ENCODE measurements around the gene RABGGTB.
"Not testable (repeated sequence)": the region's sequence is repeated elsewhere in the genome, so short reads cannot be mapped to it uniquely, and the experiment has no call there.

The RABGGTB gene

DNA sequence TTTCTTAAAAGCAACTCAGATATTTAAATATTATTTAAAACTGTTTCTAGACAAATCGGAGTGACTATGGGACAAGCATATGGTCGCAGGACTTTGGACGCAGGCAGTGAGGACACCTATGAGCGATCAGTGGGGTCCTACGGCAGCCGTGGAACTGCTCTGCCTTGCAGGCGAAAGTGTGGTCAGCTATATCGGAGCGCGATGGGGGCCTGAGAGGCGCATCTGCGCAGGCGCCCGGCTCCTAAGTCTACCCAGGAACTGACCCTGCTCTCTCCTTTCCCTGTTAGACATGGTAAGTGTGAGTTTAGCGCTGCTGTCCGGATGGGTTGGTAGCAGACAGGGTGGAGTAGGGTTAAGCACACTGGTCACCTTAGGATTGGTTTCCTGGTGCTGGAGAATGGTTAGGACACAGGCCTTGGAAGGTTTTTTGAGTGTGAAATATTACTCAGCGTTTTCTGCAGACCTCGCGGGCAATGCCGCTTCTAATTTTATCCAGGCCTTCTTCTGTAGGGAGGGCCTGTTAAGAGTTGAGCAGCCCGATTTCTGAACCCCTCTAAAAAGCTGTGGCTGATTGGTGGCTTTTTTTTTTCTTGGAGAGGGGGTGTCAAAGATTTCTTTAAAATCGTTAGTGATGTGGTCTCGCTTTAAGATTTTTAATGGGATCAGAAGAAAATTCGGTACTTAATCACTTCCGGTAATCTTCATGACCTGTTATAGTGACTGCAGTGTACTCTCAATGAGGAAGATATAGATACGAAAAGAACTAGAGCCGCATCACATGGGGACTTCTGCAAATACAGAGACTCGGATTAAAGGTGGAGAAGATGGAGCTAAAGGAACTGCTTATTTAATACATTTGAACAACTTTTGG, at the start of gene RABGGTB:
Gene RABGGTB, plus strand, starts transcription at position 274 of the 871 bp plus-strand sequence. Its CDS starts 16 bp downstream, at position 290.
- DNase-seq (ENCODE audit: low read depth in 3 of 3): peak; percentile 88 to 93 (median 92)

DNA sequence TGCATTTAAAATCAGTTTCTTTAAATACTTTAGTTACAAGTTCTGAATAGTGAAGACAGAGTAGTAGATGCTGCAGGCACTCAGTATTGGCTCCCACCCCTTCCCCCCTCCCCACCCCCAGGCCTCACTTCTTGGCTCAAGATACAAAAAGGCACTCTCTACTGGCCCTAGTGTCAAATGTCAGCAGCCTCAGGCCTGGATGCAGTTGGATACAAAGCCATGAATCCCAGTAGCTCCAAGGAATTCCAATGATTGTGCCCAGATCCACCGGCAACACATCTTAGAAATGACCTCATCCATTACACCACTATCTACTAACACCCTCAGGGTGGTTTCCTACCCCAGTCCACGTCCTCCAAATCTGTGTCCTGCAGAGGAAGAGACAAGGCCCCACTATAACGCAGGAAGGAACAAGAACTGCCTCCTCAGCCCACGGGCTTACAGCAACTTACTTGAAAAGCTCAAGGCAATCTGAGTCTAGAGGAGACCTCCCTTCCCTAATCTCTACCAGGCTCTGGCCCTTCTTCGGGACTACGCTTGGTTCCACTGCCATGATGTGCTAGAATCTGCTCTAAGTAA, 43.9 kb upstream of the RABGGTB start:
- DNase-seq (ENCODE audit: low read depth in 3 of 3): no peak

GRCh38 chr1:75745276-75745675, 40.8 kb upstream of the RABGGTB start:
- DNase-seq (ENCODE audit: low read depth in 3 of 3): no peak

DNA sequence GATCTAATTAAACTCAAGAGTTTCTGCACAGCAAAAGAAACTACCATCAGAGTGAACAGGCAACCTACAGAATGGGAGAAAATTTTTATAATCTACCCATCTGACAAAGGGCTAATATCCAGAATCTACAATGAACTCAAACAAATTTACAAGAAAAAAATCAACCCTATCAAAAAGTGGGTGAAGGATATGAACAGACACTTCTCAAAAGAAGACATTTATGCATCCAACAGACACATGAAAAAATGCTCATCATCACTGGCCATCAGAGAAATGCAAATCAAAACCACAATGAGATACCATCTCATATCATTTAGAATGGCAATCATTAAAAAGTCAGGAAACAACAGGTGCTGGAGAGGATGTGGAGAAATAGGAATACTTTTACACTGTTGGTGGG, 28.8 kb upstream of the RABGGTB start:
- DNase-seq (ENCODE audit: low read depth in 3 of 3): not testable (repeated sequence)

- DNase-seq (ENCODE audit: low read depth in 3 of 3): not testable (repeated sequence)
Measured at GRCh38 chr1:75758543-75758942, 27.5 kb upstream of the RABGGTB start.

DNA sequence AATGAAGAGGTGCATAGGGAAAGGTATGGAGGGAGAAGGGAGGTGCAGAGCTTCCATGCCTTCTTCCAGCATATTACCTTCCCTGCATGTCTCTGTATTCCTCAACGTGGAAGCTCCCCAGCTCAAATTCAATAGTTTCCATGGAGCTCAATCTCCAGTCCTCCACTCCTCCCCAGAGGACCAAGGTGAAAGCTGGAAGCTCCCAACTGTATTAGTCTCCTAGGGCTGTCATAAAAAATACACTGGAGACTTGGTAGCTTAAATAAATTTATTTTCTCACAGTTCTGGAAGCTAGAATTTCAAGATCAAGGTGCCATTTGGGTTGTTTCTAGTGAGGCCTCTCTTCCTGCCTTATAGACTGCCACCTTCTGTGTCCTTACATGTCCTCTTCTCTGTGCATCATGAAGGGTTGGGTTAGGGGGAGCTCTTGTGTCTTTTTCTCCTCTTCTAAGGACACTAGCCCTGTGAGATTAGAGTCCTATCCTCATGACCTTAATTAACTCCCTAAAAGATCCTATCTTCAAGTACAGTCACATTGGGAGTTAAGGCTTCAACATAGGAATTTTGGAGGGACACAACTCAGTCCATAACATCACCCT, 21.9 kb upstream of the RABGGTB start:
- DNase-seq (ENCODE audit: low read depth in 3 of 3): no peak

GRCh38 chr1:75765697-75766355, 20.2 kb upstream of the RABGGTB start:
- DNase-seq (ENCODE audit: low read depth in 3 of 3): no peak

DNA sequence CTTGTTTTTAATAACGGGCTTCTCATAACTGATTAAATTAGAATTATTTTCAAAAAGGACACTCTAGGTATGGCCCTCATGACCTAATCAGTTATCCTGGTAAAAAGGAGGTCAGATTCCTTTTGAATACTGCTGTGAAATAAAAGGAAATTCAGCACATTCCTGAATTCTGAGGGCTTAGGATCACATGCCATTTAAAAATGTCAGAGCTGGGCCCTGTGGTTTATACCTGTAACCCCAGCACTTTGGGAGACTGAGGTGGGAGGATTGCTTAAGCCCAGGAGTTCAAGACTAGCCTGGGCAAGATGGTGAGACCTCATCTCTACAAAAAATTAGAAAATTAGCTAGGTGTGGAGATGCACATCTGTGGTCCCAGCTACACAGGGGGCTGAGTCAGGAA, 18.0 kb upstream of the RABGGTB start:
- DNase-seq (ENCODE audit: low read depth in 3 of 3): no peak

- no peak for DNase-seq (ENCODE audit: low read depth in 3 of 3)
Measured at GRCh38 chr1:75770761-75771160, 15.3 kb upstream of the RABGGTB start.

DNA sequence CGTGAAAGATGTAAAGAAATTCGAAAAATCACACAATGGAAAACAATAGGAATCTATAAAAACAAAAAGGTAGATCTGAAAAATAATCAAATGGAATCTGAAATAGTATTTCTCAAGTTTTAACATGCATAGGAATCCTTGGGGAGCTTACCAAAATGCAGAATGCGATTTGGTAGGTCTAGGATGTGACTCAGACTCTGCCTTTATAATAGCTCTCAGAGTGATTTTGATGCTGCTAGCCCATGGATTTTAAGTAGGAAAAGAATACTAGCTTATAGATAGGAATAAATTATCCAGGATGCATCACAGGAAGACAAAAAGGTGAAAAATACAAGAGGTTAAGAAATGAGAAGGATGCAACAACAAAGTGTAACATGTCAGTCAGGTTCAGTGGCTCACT, 14.1 kb upstream of the RABGGTB start:
- no peak for DNase-seq (ENCODE audit: low read depth in 3 of 3)

DNA sequence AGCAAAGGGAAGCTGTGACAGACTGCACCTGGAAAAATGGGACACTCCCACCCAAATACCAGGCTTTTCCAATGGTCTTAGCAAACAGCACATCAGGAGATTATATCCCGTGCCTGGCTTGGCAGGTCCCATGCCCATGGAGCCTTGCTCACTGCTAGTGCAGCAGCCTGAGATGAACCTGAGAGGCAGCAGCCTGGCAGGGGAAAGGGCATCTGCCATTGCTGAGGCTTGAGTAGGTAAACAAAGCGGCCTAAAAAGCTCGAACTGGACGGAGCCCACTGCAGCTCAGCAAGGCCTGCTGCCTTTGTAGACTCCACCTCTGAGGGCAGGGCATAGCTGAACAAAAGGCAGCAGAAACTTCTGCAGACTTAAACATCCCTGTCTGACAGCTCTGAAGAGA, 8.2 kb upstream of the RABGGTB start:
- DNase-seq (ENCODE audit: low read depth in 3 of 3): not testable (repeated sequence)

DNA sequence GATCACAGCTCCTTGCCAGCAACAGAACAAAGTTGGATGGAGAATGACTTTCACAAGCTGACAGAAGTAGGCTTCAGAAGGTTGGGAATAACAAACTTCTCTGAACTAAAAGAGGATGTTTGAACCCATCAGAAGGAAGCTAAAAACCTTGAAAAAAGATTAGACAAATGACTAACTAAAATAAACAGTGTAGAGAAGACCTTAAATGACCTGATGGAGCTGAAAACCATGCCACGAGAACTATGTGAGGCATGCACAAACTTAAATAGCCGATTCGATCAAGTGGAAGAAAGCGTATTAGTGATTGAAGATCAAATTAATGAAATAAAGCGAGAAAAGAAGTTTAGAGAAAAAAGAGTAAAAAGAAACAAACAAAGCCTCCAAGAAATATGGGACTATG, 7.4 kb upstream of the RABGGTB start:
- DNase-seq (ENCODE audit: low read depth in 3 of 3): not testable (repeated sequence)

GRCh38 chr1:75780183-75780582, 5.9 kb upstream of the RABGGTB start:
- DNase-seq (ENCODE audit: low read depth in 3 of 3): not testable (repeated sequence)

DNA sequence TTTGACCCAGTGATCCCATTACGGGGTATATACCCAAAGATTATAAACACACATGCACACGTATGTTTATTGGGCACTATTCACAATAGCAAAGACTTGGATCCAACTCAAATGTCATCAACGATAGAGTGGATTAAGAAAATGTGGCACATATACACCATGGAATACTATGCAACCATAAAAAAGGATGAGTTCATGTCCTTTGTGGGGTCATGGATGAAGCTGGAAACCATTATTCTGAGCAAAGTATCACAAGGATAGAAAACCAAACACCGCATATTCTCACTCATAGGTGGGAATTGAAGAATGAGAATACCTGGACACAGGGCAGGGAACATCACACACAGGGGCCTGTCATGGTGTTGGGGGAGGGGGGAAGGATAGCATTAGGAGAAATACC, 2.1 kb upstream of the RABGGTB start:
- not testable (repeated sequence) for DNase-seq (ENCODE audit: low read depth in 3 of 3)

- no peak for DNase-seq (ENCODE audit: low read depth in 3 of 3)
Measured at GRCh38 chr1:75785320-75785982, 605 bp upstream of the RABGGTB start.

DNA sequence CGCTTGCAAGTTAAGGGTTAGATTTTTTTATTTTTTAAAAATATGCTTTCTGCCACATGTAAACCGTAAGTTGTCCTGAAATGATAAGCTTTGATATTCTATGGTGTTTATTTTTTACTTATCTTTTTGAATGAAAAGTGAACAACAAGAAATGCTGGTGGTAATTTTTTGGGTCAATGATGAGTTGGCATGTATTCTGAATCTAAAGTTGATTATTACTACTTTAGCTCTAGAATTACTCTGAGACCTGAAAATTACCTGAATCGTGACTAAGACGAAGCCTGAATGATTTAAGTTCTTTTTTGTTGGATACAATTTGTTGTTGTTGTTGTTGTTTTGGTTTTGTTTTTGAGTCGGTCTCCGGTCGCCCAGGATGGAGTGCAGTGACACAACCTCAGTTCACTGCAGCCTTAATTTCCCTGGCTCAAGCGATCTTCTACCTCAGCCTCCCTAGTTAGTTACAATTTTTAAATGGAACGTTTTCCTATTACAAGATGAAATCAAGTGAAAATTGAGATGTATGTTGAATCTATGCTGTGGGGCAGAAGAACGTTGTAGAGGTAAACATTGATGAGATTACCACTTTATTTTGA, 941 bp downstream of the RABGGTB start:
- DNase-seq (ENCODE audit: low read depth in 3 of 3): no peak

GRCh38 chr1:75787524-75787923, 1.5 kb downstream of the RABGGTB start:
- no peak for DNase-seq (ENCODE audit: low read depth in 3 of 3)

DNA sequence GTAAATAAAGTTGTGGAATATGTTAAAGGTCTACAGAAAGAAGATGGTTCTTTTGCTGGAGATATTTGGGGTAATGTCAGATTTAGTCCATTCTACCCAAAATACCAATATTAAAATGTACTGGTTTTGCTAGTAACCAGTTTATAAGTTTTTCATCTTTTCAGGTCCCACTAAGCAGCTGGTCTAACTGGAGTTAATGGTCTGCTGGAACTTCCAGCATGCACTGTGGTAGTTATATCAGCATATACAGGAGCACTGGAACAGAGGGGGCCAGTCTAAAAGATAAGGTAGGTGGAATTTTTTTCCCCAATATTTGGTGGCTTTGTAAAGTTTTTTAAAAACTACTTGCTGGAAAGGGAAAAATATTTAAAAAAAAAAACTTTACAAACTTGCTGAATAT, 3.9 kb downstream of the RABGGTB start:
- no peak for DNase-seq (ENCODE audit: low read depth in 3 of 3)

- DNase-seq (ENCODE audit: low read depth in 3 of 3): no peak
Measured at GRCh38 chr1:75791022-75791421, 5.0 kb downstream of the RABGGTB start.

DNA sequence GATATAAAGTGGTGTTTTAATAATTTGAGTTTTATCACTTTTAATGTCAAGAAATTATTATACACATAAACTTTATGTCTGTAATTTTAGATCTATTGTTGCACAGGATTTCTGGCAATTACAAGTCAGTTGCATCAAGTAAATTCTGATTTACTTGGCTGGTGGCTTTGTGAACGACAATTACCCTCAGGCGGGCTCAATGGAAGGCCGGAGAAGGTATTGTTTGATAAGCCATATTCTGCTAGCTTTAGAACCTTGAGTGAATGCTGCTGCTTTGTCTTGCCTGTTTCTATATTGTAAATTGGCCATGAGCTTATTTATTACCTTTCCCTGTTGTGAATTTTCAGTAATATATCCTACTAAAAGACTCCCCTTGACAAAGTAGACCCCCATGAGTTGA, 6.0 kb downstream of the RABGGTB start:
- no peak for DNase-seq (ENCODE audit: low read depth in 3 of 3)

- DNase-seq (ENCODE audit: low read depth in 3 of 3): no peak
Measured at GRCh38 chr1:75794382-75794781, 8.3 kb downstream of the RABGGTB start.

Data from stimulated activated CD4-positive, alpha-beta T cell treated with anti-CD3 and anti-CD28 coated beads, TNF-alpha, amount 100 ng/mL, for 24 hours (primary cell).